Measurements from ENCODE around the gene NACC2. TPM values are rescaled to one million over a fixed set of nuclear protein-coding genes. Genes with fewer than 3 reads are reported as not detected.

Gene NACC2
- total RNA-seq, 1 experiment from 2014 or later = 22.0 TPM

DNA sequence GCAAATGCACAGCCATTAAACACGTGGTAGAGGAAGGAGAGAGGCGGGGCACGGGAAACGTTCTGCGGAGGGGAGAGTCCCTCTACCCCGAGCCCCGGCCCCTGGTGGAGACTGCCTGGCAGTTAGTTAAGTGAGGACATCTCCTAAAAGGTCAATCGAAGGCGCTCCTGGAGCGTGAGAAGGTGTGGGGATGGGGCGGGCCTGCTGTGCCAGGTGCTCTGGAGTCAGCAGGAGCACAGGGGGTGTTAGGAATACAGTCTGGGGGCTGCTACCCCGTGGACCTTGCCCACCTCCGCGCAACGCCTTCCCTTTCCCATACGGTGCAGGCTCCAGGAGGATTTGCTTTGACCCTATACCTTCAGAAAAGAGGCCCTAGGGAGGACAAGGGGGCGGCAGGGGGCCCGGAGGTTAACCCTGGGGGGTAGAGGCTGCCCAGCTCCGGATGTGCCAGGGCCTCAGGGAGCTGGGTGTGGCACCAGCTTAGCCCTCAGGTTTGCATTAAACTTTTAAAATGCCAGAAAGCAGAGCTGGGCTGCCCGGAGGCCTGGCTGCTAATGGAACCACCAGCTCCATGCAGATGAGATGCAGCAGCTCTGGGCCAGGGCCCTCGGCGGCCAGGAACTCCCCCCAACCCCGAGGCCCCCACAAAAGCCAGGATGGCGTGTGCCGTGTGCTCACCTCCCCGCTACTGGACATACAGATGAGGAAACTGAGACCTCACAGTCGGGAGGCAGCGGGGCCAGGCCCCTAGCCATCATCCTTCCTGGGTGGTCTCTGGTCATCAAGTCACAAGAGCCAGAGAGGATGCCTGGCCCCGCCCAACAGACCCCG lies 39.2 kb downstream of the NACC2 start:
- H3K36me3 ChIP-seq (ENCODE audit: control insufficient read depth, insufficient read depth, low read length) = no peaks in the 10 kb centered on the region
- Mint-ChIP-seq H3K27ac (ENCODE audit: unreplicated experiment) (no peak overlapping the region), H3K27me3 (ENCODE audit: insufficient read depth, unreplicated experiment) (no peaks in the 10 kb centered on the region), H3K4me1 (ENCODE audit: low read depth, unreplicated experiment) (no peaks in the 10 kb centered on the region), H3K9me3 (ENCODE audit: unreplicated experiment) (no peaks in the 10 kb centered on the region), H3K4me3 (ENCODE audit: unreplicated experiment) (no peak overlapping the region), H3K36me3 (ENCODE audit: insufficient read depth, unreplicated experiment) (peaks cover 7% of the 10 kb centered on the region)
- H3K9me3 ChIP-seq = no peaks in the 10 kb centered on the region
- H3K27me3 ChIP-seq (replicated peaks; ENCODE audit: control insufficient read depth, insufficient read depth, low read length) = no peaks in the 10 kb centered on the region
- ChIA-PET POLR2A (no interaction called here), CTCF (interaction anchor here (0.6 kb wide), 1 partner anchor 16 kb away, joined by 3 read pairs; no protein-coding TSS in a partner anchor)
- H3K4me1 ChIP-seq = peaks cover 30% of the 10 kb centered on the region
- BruUV-seq (replicated peaks) = no TSS peak
- intact Hi-C loops (cut with micrococcal nuclease; ENCODE audit: unreplicated experiment) = no loop called here
- DNase-seq = no peak
- TF ChIP-seq CTCF (IDR thresholded peaks at IDR 0.05; ENCODE audit: insufficient read depth in 1 of 2, low read depth in 1 of 2, low read length in 1 of 2, severe bottlenecking in 1 of 2, unreplicated experiment in 1 of 2) = no peak
- no peak overlapping the region for H3K4me3 ChIP-seq (ENCODE audit: low read depth, low read length)

DNA sequence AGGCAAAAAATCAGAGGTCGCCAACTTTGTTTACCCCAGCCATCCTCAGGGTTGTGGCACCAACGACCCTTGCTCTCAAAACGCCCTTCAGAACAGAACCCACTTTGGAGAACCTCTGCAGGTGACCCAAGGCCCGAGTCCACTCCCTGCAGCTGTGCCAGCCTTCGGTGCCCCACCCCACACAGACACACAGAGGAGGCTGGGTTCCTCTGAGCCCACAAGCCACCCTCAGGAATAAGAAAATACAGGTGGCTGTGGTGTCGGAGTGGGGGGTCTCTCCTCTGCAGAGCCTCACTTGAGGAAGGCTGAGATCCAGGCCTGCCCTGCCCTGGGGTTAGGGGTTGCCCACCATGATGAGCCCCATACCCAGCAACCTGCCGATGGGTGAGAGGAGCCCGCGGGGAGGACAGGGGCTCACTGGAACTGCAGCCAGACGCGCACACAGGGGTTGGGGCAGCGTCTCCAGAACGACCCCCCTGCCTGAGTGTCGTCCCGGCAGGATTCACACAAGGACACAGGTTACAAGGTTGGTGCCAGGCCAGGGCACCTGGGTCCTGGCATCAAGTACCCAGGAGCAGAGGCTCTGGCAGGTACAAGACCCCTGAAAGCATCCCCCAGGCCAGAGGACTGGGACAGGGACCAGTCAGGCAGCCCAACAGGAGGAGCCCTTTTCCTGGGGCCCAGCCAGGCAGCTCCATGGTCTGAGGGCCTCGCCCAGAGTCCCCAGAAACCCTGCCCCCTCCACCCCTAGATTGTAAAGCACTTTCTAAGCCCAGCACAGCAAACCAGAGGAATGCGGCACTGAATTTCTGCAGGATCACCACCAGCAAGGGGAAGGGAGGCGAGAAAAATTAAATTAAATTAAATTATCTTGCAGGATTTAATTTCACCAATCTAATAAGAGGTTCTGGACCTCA lies 40.0 kb downstream of the NACC2 start:
- H3K9me3 Mint-ChIP-seq (ENCODE audit: unreplicated experiment) = no peaks in the 10 kb centered on the region
- no peak overlapping the region for H3K4me3 Mint-ChIP-seq (ENCODE audit: unreplicated experiment)
- Histone ChIP-seq H3K9me3 (no peaks in the 10 kb centered on the region), H3K4me3 (ENCODE audit: low read depth, low read length) (no peak overlapping the region), H3K27me3 (replicated peaks; ENCODE audit: control insufficient read depth, insufficient read depth, low read length) (no peaks in the 10 kb centered on the region), H3K4me1 (peaks cover 30% of the 10 kb centered on the region), H3K36me3 (ENCODE audit: control insufficient read depth, insufficient read depth, low read length) (no peaks in the 10 kb centered on the region)
- POLR2A ChIA-PET = no interaction called here
- DNase-seq = no peak
- TF ChIP-seq CTCF (IDR thresholded peaks at IDR 0.05; ENCODE audit: insufficient read depth in 1 of 2, low read depth in 1 of 2, low read length in 1 of 2, severe bottlenecking in 1 of 2, unreplicated experiment in 1 of 2) = no peak
- no peaks in the 10 kb centered on the region for H3K4me1 Mint-ChIP-seq (ENCODE audit: low read depth, unreplicated experiment)
- H3K27me3 Mint-ChIP-seq (ENCODE audit: insufficient read depth, unreplicated experiment) = no peaks in the 10 kb centered on the region
- H3K27ac Mint-ChIP-seq (ENCODE audit: unreplicated experiment) = peak overlapping the region; percentile 85
- BruUV-seq (replicated peaks) = no TSS peak
- peaks cover 7% of the 10 kb centered on the region for H3K36me3 Mint-ChIP-seq (ENCODE audit: insufficient read depth, unreplicated experiment)
- intact Hi-C loops (cut with micrococcal nuclease; ENCODE audit: unreplicated experiment) = no loop called here
- CTCF ChIA-PET = no interaction called here

DNA sequence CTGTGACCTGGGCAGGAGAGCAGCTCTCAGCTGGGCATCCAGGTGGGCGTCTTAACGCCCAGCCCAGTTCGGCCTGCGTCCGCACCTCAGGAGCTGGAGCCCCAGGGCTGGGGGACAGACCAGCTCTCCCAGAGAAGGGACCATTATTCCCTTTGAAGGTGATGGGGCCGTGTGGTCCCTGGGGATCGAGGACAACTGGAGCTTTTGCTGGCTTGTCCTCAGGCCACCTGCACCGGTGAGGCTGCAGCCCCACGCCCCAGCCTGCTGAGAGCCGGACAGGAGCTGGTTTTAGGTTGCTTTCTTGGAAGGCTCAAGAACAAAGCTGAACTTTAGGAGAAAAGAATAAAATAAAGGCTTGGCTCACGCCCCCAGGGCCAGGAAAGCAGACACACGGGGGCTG lies 40.9 kb downstream of the NACC2 start:
- no peak overlapping the region for H3K4me3 Mint-ChIP-seq (ENCODE audit: unreplicated experiment)
- TF ChIP-seq CTCF (IDR thresholded peaks at IDR 0.05; ENCODE audit: insufficient read depth in 1 of 2, low read depth in 1 of 2, low read length in 1 of 2, severe bottlenecking in 1 of 2, unreplicated experiment in 1 of 2) = no peak
- H3K27me3 Mint-ChIP-seq (ENCODE audit: insufficient read depth, unreplicated experiment) = no peaks in the 10 kb centered on the region
- peak overlapping the region; percentile 85 for H3K27ac Mint-ChIP-seq (ENCODE audit: unreplicated experiment)
- H3K27me3 ChIP-seq (replicated peaks; ENCODE audit: control insufficient read depth, insufficient read depth, low read length) = no peaks in the 10 kb centered on the region
- ChIA-PET POLR2A (no interaction called here), CTCF (no interaction called here)
- no peak for DNase-seq
- H3K4me1 ChIP-seq = peaks cover 30% of the 10 kb centered on the region
- no peaks in the 10 kb centered on the region for H3K36me3 ChIP-seq (ENCODE audit: control insufficient read depth, insufficient read depth, low read length)
- H3K4me1 Mint-ChIP-seq (ENCODE audit: low read depth, unreplicated experiment) = no peaks in the 10 kb centered on the region
- no peaks in the 10 kb centered on the region for H3K9me3 Mint-ChIP-seq (ENCODE audit: unreplicated experiment)
- BruUV-seq (replicated peaks) = no TSS peak
- H3K9me3 ChIP-seq = no peaks in the 10 kb centered on the region
- peaks cover 7% of the 10 kb centered on the region for H3K36me3 Mint-ChIP-seq (ENCODE audit: insufficient read depth, unreplicated experiment)
- no peak overlapping the region for H3K4me3 ChIP-seq (ENCODE audit: low read depth, low read length)
- intact Hi-C loops (cut with micrococcal nuclease; ENCODE audit: unreplicated experiment) = no loop called here

All from Caco-2 (cell line).